Activated CD8-positive, alpha-beta T cell treated with anti-CD3 and anti-CD28 coated beads, Interleukin-2, amount 10 ng/mL, durations not matched to agents 7 days and 5 days (primary cell): ENCODE results near the gene ABCD3. TPM values are rescaled to one million over a fixed set of nuclear protein-coding genes. Genes with fewer than 3 reads are reported as not detected.

Experiments used
- ATAC-seq: fragments of 150-1000 bp; cut with Tn5 transposase; one replicate; pipeline ENCODE4 v1.10.0; 2021; ENCODE audit warnings: moderate library complexity
- CTCF ChIA-PET: fragments of 350-600 bp; sonication (Branson Sonifier 250); formaldehyde crosslinking; loops from one replicate; lab custom pipeline; 2021; ENCODE audit warnings: antibody characterized with exemption; lab: Charles Lee
- POLR2A ChIA-PET: fragments of 350-600 bp; sonication (Branson Sonifier 250); formaldehyde crosslinking; loops from one replicate; lab custom pipeline; 2021; ENCODE audit warnings: antibody characterized with exemption; lab: Charles Lee
- DNase-seq: peaks from one replicate; pipeline ENCODE4 v3.0.0-alpha.2; 2020
- H3K27ac Mint-ChIP-seq: one replicate; pipeline ENCODE4 v1.8.0; 2021; ENCODE audit warnings: mild to moderate bottlenecking, mixed read lengths
- H3K27me3 Mint-ChIP-seq: one replicate; pipeline ENCODE4 v1.8.0; 2021; ENCODE audit warnings: low read depth, mixed read lengths
- H3K36me3 Mint-ChIP-seq: one replicate; pipeline ENCODE4 v1.8.0; 2021; ENCODE audit warnings: low read depth, mixed read lengths
- H3K4me1 Mint-ChIP-seq: one replicate; pipeline ENCODE4 v1.8.0; 2021; ENCODE audit warnings: low read depth, mixed read lengths
- H3K4me3 Mint-ChIP-seq: one replicate; pipeline ENCODE4 v1.8.0; 2021; ENCODE audit warnings: mild to moderate bottlenecking, mixed read lengths
- H3K9me3 Mint-ChIP-seq: one replicate; pipeline ENCODE4 v1.8.0; 2022; ENCODE audit warnings: mixed read lengths; ENCODE audit not compliant: insufficient read depth
- total RNA-seq, 2 experiments: library from RNA; stranded (reverse); gene quantifications; one replicate each; pipeline ENCODE4 v1.2.3, GENCODE V29; 2021

Gene ABCD3
- total RNA-seq, 2 experiments from 2014 or later, result 25.0 to 25.2 TPM

GRCh38 chr1:94504601-94505000 is 86.4 kb downstream of the ABCD3 start:
- H3K36me3 Mint-ChIP-seq, result peaks cover 42% of the 10 kb centered on the region

DNA sequence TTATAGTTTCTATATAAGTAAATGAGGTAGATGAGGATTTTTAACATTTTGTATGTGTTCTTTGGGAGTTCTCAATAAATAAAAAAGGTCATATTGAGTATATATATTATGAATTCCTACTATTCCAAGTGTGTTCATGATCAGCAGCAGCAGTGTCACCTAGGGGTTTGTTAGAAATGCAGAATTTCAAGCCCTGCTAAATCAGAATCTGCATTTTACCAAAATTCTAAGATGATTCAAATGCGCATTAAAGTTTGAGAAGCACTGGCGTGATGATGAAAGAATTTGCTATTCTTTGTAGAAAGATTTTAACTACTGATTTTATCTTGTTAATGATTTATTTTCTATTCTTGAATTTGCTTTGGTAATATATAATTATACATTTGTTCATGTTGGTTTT is 94.6 kb downstream of the ABCD3 start:
- Mint-ChIP-seq H3K4me1 (no peaks in the 10 kb centered on the region), H3K27me3 (no peaks in the 10 kb centered on the region), H3K27ac (no peak overlapping the region), H3K4me3 (no peak overlapping the region), H3K36me3 (peaks cover 10% of the 10 kb centered on the region), H3K9me3 (no peaks in the 10 kb centered on the region)
- ATAC-seq (no peak), DNase-seq (no peak)
- ChIA-PET POLR2A (no interaction called here), CTCF (interaction anchor here (0.8 to 2.3 kb wide), 5 partner anchors 10 to 342 kb away, joined by 3 to 16 read pairs (median 4); no protein-coding TSS in a partner anchor)

More at GRCh38 chr1:94504601-94505000, 86.4 kb downstream of the ABCD3 start:
- DNase-seq (no peak), ATAC-seq (no peak)
- POLR2A ChIA-PET, result no interaction called here
- Mint-ChIP-seq H3K4me1 (peaks cover 10% of the 10 kb centered on the region), H3K27me3 (no peaks in the 10 kb centered on the region), H3K4me3 (no peak overlapping the region), H3K9me3 (no peaks in the 10 kb centered on the region), H3K27ac (no peak overlapping the region)
- CTCF ChIA-PET, result no interaction called here

GRCh38 chr1:94514095-94514727 is 96.0 kb downstream of the ABCD3 start:
- no peaks in the 10 kb centered on the region for H3K27me3 Mint-ChIP-seq
- ATAC-seq, result no peak
- ChIA-PET CTCF (interaction anchor here (0.9 to 2.3 kb wide), 7 partner anchors 9 to 292 kb away, joined by 3 to 16 read pairs (median 5); no protein-coding TSS in a partner anchor), POLR2A (no interaction called here)
- peak; percentile 44 for DNase-seq
- no peaks in the 10 kb centered on the region for H3K4me1 Mint-ChIP-seq
- no peak overlapping the region for H3K27ac Mint-ChIP-seq
- no peak overlapping the region for H3K4me3 Mint-ChIP-seq
- H3K9me3 Mint-ChIP-seq, result no peaks in the 10 kb centered on the region
- peaks cover 5% of the 10 kb centered on the region for H3K36me3 Mint-ChIP-seq

GRCh38 chr1:94515296-94515947 is 97.2 kb downstream of the ABCD3 start:
- Mint-ChIP-seq H3K9me3 (no peaks in the 10 kb centered on the region), H3K27ac (no peak overlapping the region), H3K4me3 (no peak overlapping the region), H3K36me3 (no peaks in the 10 kb centered on the region), H3K27me3 (no peaks in the 10 kb centered on the region), H3K4me1 (no peaks in the 10 kb centered on the region)
- ChIA-PET POLR2A (no interaction called here), CTCF (interaction anchor here (1.1 to 2.2 kb wide), 5 partner anchors 8 to 291 kb away, joined by 3 to 10 read pairs (median 5); no protein-coding TSS in a partner anchor)
- ATAC-seq (no peak), DNase-seq (no peak)

DNA sequence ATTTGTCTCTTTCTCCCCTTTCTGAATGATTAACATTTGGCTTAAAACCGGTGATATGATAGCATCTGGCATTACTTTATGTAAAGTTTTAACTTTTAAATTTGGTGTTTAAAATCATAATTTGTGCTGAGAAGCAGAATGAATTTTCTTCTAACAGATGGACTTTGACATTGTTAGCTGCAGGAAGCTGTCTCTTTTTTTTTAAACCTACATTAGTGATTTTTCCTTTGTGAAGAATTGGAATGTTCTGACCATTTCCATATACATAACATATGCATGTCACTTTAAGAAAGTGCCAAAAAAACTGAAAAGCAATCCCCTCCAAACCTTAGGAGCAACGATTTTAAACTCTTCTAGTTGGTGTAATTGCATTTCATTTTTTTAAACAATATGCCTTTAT is 101.2 kb downstream of the ABCD3 start:
- no peak for ATAC-seq
- peaks cover 3% of the 10 kb centered on the region for H3K27me3 Mint-ChIP-seq
- POLR2A ChIA-PET, result no interaction called here
- H3K4me3 Mint-ChIP-seq, result no peak overlapping the region
- H3K36me3 Mint-ChIP-seq, result no peaks in the 10 kb centered on the region
- CTCF ChIA-PET, result interaction anchor here (2.5 kb wide), 1 partner anchor 23 kb away, joined by 7 read pairs; no protein-coding TSS in a partner anchor
- H3K9me3 Mint-ChIP-seq, result no peaks in the 10 kb centered on the region
- DNase-seq, result no peak
- no peak overlapping the region for H3K27ac Mint-ChIP-seq
- H3K4me1 Mint-ChIP-seq, result no peaks in the 10 kb centered on the region

DNA sequence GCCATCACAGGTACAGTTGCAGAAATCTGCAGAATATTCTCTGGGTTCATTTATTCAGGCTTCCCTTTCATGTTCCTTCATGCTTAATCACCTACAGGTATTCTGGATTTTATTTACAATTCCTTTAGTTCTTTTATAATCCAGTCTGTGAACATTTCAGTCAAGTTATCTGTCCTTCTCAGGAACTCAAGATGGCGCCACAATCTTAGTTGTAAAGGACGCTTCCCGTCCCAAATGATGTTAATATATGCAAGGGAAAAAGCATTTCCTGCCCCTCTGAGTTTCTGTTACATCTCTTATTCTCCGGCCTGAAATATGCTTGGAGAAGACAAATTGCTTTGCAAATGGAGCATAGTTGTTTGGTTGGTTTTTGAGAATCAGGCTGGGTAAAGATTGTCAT is 104.1 kb downstream of the ABCD3 start:
- CTCF ChIA-PET, result interaction anchor here (1.3 kb wide), 1 partner anchor 284 kb away, joined by 3 read pairs; no protein-coding TSS in a partner anchor

GRCh38 chr1:94524531-94524930 is 106.3 kb downstream of the ABCD3 start:
- H3K4me1 Mint-ChIP-seq, result no peaks in the 10 kb centered on the region
- H3K27me3 Mint-ChIP-seq, result peaks cover 19% of the 10 kb centered on the region
- ATAC-seq (no peak), DNase-seq (no peak)
- no peak overlapping the region for H3K4me3 Mint-ChIP-seq
- H3K36me3 Mint-ChIP-seq, result no peaks in the 10 kb centered on the region
- CTCF ChIA-PET, result no interaction called here
- POLR2A ChIA-PET, result no interaction called here
- no peak overlapping the region for H3K27ac Mint-ChIP-seq
- H3K9me3 Mint-ChIP-seq, result no peaks in the 10 kb centered on the region

More for the DNA sequence above, 104.1 kb downstream of the ABCD3 start:
- peaks cover 19% of the 10 kb centered on the region for H3K27me3 Mint-ChIP-seq
- no peak for DNase-seq
- ATAC-seq, result no peak
- H3K9me3 Mint-ChIP-seq, result no peaks in the 10 kb centered on the region
- H3K4me3 Mint-ChIP-seq, result no peak overlapping the region
- no peaks in the 10 kb centered on the region for H3K4me1 Mint-ChIP-seq
- no peak overlapping the region for H3K27ac Mint-ChIP-seq
- no peaks in the 10 kb centered on the region for H3K36me3 Mint-ChIP-seq
- POLR2A ChIA-PET, result no interaction called here

DNA sequence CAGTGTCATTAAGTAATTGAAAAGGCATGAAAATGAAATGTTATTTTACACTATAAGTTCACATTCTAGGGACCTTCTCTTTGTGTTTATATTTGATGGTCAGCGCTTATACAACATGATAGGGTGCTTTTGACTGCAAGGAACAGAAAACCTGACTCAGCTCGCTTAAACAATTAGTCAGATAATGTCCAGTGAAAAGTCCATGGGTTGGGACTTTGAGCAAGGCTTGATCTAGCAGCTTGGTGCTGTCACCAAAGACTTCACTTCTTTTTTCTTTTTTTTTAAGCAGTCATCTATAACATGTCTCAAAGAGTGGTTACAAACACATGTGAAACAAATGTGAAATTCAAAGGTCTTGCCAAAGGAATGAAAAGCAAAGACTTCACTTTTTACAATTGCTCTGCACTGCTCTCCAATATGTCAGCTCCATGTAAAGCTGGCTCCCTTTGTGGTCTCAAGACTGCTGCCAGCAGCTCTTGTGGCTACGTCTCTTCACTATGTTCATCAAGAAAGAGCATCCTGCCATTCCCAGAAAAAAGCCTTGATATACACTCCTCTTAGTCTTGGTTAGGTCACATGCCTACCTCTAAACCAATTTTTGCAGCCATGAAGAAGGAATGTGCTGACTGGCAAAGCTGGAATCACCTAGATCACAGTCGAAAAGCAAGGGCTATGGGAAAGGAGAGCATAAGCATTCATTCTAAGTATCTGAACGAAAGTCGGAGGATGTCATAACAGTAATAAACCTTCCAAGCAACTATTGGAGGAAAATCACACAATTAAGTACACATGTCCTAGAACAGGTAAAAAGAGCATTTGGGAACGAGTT is 108.2 kb downstream of the ABCD3 start:
- ATAC-seq (no peak), DNase-seq (no peak)
- Mint-ChIP-seq H3K4me3 (no peak overlapping the region), H3K4me1 (no peaks in the 10 kb centered on the region), H3K36me3 (no peaks in the 10 kb centered on the region), H3K9me3 (no peaks in the 10 kb centered on the region), H3K27me3 (peaks cover 19% of the 10 kb centered on the region), H3K27ac (no peak overlapping the region)
- ChIA-PET POLR2A (no interaction called here), CTCF (interaction anchor here (1.3 kb wide), 1 partner anchor 45 kb away, joined by 4 read pairs; no protein-coding TSS in a partner anchor)

DNA sequence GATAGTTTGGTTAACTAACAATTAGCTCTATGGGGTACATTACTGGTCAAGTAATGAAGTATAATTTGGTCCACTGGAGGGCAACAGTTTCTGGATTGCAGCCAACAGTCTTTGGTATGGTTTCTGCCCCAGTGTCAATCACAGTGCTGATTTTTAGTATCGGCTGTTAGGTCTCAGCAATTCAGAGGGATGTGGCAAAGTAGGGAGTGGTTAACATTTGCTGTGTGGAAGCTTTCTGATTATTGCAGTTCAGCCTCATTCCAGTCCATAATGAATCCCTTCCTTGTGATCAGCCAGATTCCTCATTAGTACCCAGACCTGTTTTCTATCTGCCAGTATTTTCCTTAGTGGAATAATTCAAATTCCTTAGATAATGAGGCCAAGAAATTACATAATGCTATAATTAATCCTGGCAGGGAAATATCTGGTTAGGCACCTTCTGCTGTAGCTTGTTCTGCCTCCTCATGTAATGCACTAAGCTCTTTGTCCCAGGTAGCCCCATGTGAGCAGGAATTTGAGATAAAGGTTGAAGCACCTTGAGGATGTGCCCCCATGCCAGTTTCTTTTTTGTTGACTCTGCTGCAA is 109.3 kb downstream of the ABCD3 start:
- POLR2A ChIA-PET, result no interaction called here
- ATAC-seq (no peak), DNase-seq (no peak)
- H3K27ac Mint-ChIP-seq, result no peak overlapping the region
- no peak overlapping the region for H3K4me3 Mint-ChIP-seq
- H3K9me3 Mint-ChIP-seq, result no peaks in the 10 kb centered on the region
- CTCF ChIA-PET, result interaction anchor here (1.3 kb wide), 1 partner anchor 46 kb away, joined by 4 read pairs; no protein-coding TSS in a partner anchor
- peaks cover 19% of the 10 kb centered on the region for H3K27me3 Mint-ChIP-seq
- no peaks in the 10 kb centered on the region for H3K4me1 Mint-ChIP-seq
- H3K36me3 Mint-ChIP-seq, result no peaks in the 10 kb centered on the region

DNA sequence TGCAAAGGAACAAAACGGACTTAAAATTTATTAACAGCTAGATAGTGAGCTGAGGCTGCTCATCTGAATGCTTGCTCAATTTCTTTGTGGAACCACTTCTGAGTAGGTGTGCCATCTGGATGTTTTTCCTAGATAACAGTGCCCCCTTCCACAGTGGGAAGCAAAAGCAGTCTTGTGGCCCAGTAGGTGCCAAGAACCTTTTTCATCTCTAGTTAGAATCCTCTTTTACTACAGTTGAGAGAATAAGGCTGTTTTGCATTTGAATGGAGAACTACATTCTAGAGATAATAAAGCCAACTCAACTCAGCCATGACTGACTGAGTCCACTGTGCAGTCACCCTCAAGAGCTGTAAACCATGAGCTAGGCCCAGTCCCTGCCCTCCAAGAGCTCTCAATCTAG is 110.1 kb downstream of the ABCD3 start:
- H3K36me3 Mint-ChIP-seq, result no peaks in the 10 kb centered on the region
- DNase-seq (no peak), ATAC-seq (no peak)
- H3K4me1 Mint-ChIP-seq, result no peaks in the 10 kb centered on the region
- H3K9me3 Mint-ChIP-seq, result no peaks in the 10 kb centered on the region
- peaks cover 19% of the 10 kb centered on the region for H3K27me3 Mint-ChIP-seq
- ChIA-PET CTCF (no interaction called here), POLR2A (no interaction called here)
- H3K4me3 Mint-ChIP-seq, result no peak overlapping the region
- no peak overlapping the region for H3K27ac Mint-ChIP-seq

DNA sequence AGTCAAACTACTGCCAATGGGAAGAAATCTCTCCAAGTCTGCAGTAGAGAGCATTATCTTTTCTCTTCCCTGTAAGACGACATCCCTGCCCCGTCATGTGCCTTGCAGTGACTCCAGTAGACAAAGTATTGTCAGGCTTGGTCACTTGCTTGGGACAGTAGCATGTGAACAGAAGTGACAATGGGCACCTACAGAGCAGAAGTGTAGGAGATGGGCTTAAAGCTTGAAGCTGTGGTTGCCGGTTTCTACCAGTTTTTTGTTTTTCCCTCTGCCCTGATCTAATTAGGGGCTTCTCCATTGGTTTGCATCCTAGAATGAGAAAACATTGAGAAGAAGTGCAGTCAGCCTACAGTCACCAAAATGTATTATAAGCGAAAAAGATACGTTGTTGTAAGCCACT is 110.6 kb downstream of the ABCD3 start:
- POLR2A ChIA-PET, result no interaction called here
- CTCF ChIA-PET, result interaction anchor here (0.7 kb wide), 1 partner anchor 64 kb away, joined by 3 read pairs; no protein-coding TSS in a partner anchor
- DNase-seq, result no peak
- peaks cover 19% of the 10 kb centered on the region for H3K27me3 Mint-ChIP-seq
- ATAC-seq, result no peak
- H3K36me3 Mint-ChIP-seq, result no peaks in the 10 kb centered on the region
- no peak overlapping the region for H3K4me3 Mint-ChIP-seq
- H3K4me1 Mint-ChIP-seq, result no peaks in the 10 kb centered on the region
- H3K27ac Mint-ChIP-seq, result no peak overlapping the region
- H3K9me3 Mint-ChIP-seq, result no peaks in the 10 kb centered on the region
